ENCODE results near the gene C17orf113.

- peak; percentile 21 for TF ChIP-seq EZH2 (IDR thresholded peaks at IDR 0.05; ENCODE audit: borderline replicate concordance, low read depth, low read length, severe bottlenecking)
- TF ChIP-seq CTCF (IDR thresholded peaks at IDR 0.05; ENCODE audit: borderline replicate concordance, extremely low read depth, low read length, poor library complexity, severe bottlenecking): no peak
Measured at GRCh38 chr17:42049834-42050392, 488 bp downstream of the C17orf113 start.
